Aorta (tissue), 5 donors: Measurements from ENCODE around the gene COQ2. TPM values are rescaled to one million over a fixed set of nuclear protein-coding genes. Genes with fewer than 3 reads are reported as not detected.
A peak's percentile ranks its signal among the peaks of the same experiment; 100 is the strongest.

Experiments used
- ATAC-seq: fragments of 200-7000 bp; cut with Tn5 transposase; one replicate; pipeline ENCODE4 v1.9.1; 2022; ENCODE audit warnings: moderate library complexity; ENCODE audit not compliant: low FRiP score
- DNase-seq, 2 donors: peaks; one replicate each; pipeline ENCODE4 v3.0.0-alpha.2; 2020
- H3K27ac ChIP-seq, 2 donors: one replicate each; pipeline ENCODE4 v1.5.1; 2013; ENCODE audit warnings: low read length in 2 of 2, mild to moderate bottlenecking in 2 of 2, moderate library complexity in 2 of 2, control low read depth in 1 of 2, inconsistent platforms in 1 of 2, low read depth in 1 of 2
- H3K27me3 ChIP-seq, 2 donors: one replicate each; pipeline ENCODE4 v1.6.1; 2013; ENCODE audit warnings: control low read depth in 1 of 2, low read length in 1 of 2, mild to moderate bottlenecking in 1 of 2, moderate library complexity in 1 of 2; ENCODE audit not compliant: insufficient read depth in 2 of 2, control insufficient read depth in 1 of 2
- H3K36me3 ChIP-seq, 2 donors: one replicate each; pipeline ENCODE4 v1.6.1; 2013; ENCODE audit warnings: control low read depth in 1 of 2, low read length in 1 of 2, mild to moderate bottlenecking in 1 of 2; ENCODE audit not compliant: insufficient read depth in 2 of 2, control insufficient read depth in 1 of 2
- H3K4me1 ChIP-seq, 2 donors: one replicate each; pipeline ENCODE4 v1.6.1; 2013; ENCODE audit warnings: low read length in 2 of 2, control low read depth in 1 of 2, mild to moderate bottlenecking in 1 of 2, moderate library complexity in 1 of 2; ENCODE audit not compliant: insufficient read depth in 2 of 2, control insufficient read depth in 1 of 2
- H3K4me3 ChIP-seq, 2 donors: one replicate each; pipeline ENCODE4 v1.5.1; 2013; ENCODE audit warnings: low read length in 2 of 2, control low read depth in 1 of 2, mild to moderate bottlenecking in 1 of 2
- H3K9me3 ChIP-seq: one replicate; pipeline ENCODE4 v1.6.1; 2013; ENCODE audit warnings: mild to moderate bottlenecking, low read length; ENCODE audit not compliant: control insufficient read depth
- WGBS, 2 donors: extraction: QIAGEN DNeasy Blood & Tissue Kit; methylation state at CpG; one replicate each; pipeline ENCODE4 v1.1.7; 2013; 5-methylcytosine and 5-hydroxymethylcytosine counted together
- intact Hi-C, 2 donors: fragments of 100-400 bp; cut with DNase I; formaldehyde crosslinking; loops; one replicate each; pipeline versions ENCODE4 v1.14.2 to v1.15.0; 2022
- polyA plus RNA-seq, 2 donors: library from polyadenylated mRNA; stranded (reverse); fragments of 200-250 nt; gene quantifications; one replicate each; pipeline ENCODE4 v1.2.3, GENCODE V29; 2013
- total RNA-seq, 2 donors: library from RNA; stranded (reverse); fragmentation: NEBNext Ultra II Directional; extraction: Animal tissue kit (Norgen Biotek cat#: 25700); gene quantifications; one replicate each; pipeline ENCODE4 v1.2.1, GENCODE V29; 2021
- donor health status: healthy with polysubstance abuse.
- donor health status: Bipolar disorder and iron deficiency.
- donor health status: DM: no; HTN: no; CAD: no.
- donor health status: DM: no; HTN: no; CAD: no.
- donor health status: DM: yes; HTN: yes; CAD: no.

COQ2 gene
- total and polyA plus RNA-seq, 4 donors, result 1.8 to 7.6 (median 5.1) TPM

GRCh38 chr4:83219344-83220331 lies 65.0 kb downstream of the COQ2 start:
- intact Hi-C loops, result no loop called here
- DNase-seq, result no peak
- Histone ChIP-seq H3K9me3 (peaks cover 3% of the 10 kb centered on the region), H3K27me3 (no peaks in the 10 kb centered on the region), H3K27ac (no peak overlapping the region), H3K4me1 (no peaks in the 10 kb centered on the region), H3K36me3 (no peaks in the 10 kb centered on the region), H3K4me3 (no peak overlapping the region)
- peak; percentile 44 for ATAC-seq
- WGBS, 2 donors, result 66 to 71% methylated on average over 16 of the region's 16 CpGs

DNA sequence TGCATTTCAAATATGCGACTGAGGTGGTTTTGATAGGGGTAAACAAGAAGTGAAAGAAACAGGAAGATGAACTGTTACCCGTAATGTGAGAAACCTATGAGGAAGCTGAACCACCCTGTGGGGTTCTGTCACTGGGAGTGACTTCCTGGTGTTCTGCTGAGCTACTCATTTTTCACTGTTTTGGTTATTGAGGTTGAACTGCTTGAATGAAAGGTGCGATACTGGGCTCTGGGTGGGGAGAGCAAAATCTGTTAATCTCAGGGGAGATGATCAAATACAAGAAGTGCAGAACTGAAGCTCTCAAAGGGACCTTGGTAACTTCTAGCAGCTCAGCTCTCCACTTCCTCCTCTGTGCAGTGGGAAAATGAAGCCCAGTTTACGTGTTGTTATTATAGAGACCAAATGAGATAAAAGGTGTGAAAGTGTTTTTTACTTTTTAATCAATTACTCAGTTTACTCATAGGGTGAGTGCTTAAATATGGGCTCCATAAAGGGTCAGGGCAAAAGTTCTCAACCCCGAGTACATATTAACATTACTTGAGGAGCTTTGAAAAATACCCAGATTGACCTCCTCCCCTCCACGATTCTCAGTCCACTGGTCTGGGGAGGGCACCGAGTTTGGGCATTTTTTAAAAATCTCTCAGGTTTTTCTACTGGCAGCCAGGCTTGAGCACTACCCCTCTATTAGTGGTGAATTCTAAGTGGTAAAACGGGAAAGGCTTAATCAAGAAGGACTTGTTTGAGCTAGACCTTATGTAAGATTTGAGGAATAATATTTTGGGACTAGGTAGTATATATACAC lies 66.7 kb downstream of the COQ2 start:
- DNase-seq (no peak), ATAC-seq (peak; percentile 40)
- Histone ChIP-seq H3K4me3 (no peak overlapping the region), H3K4me1 (no peaks in the 10 kb centered on the region), H3K36me3 (no peaks in the 10 kb centered on the region), H3K27me3 (no peaks in the 10 kb centered on the region), H3K27ac (no peak overlapping the region), H3K9me3 (peaks cover 3% of the 10 kb centered on the region)
- intact Hi-C loops, result no loop called here
- 67 to 71% methylated on average over 8 of the region's 8 CpGs for WGBS, 2 donors

DNA sequence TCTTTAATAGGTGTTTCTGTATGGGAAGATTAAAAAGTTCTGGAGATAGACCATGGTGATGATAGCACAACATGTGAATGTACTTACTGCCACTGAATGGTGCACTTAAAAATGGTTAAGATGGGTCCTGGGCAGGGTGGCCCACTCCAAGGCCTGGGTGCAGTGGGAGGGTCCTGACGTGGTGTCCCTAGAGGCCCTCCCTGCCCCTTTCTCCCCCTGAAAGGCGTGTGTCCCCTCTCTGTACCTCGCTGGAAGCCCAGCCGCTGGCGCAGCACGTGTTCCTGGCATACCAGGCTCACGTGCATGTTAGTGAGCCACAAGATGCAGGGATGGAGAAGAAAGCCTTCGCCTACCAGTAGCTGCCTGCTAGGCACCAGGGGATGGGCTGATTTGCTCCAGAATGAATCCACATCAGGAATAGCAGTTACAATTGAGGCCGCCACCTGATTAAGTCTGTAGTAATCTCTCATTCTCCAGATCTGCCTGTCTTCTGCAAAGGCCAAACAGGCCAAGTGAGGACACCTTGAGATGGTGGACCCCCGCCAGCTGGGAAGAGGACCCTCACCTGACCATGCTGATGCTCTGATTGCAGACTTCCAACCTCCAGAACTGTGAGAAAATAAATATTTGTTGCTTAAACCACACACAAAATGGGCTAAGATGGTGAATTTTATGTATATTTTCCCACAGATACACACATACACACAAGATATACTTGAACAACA lies 67.5 kb downstream of the COQ2 start:
- DNase-seq (no peak), ATAC-seq (no peak)
- intact Hi-C loops, result no loop called here
- H3K27ac ChIP-seq, result no peak overlapping the region
- H3K27me3 ChIP-seq, result no peaks in the 10 kb centered on the region
- H3K4me3 ChIP-seq, result no peak overlapping the region
- H3K36me3 ChIP-seq, result no peaks in the 10 kb centered on the region
- H3K9me3 ChIP-seq, result peaks cover 3% of the 10 kb centered on the region
- WGBS, 2 donors, result 77 to 88% methylated on average over 10 of the region's 10 CpGs
- no peaks in the 10 kb centered on the region for H3K4me1 ChIP-seq

DNA sequence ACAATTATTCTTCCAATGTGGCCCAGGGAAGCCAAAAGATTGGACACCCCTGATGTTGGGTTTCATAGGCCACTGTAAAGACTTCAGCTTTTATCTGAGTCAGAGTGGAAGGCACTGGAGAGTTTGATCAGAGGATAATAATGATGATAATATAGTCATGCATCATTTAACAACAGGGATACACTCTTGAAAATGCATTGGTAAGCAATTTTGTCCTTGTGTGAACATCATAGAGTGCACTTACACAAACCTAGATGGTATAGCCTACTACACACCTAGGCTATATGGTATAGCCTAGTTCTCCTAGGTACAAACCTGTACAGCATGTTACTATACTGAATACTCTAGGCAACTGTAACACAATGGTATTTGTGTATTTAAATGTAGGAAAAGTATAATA lies 70.5 kb downstream of the COQ2 start:
- ATAC-seq (no peak), DNase-seq (no peak)
- intact Hi-C loops, result no loop called here

More for the DNA sequence above, 70.5 kb downstream of the COQ2 start:
- H3K27me3 ChIP-seq, result no peaks in the 10 kb centered on the region
- H3K4me3 ChIP-seq, result no peak overlapping the region
- no peaks in the 10 kb centered on the region for H3K4me1 ChIP-seq
- no peaks in the 10 kb centered on the region for H3K36me3 ChIP-seq
- H3K27ac ChIP-seq, result no peak overlapping the region
- H3K9me3 ChIP-seq, result peaks cover 4% of the 10 kb centered on the region

Other genes starting within 250 kb of the COQ2 start
- 10 to 100 TPM; 35.3 to 35.7 TPM for gene COPS4, start 249.6 kb downstream of the COQ2 start, total RNA-seq
- gene COPS4, start 249.6 kb downstream of the COQ2 start, polyA plus RNA-seq, result 10 to 100 TPM; 31.7 to 35.2 TPM
- 1 to 10 TPM; 3.5 to 4.2 TPM for gene PLAC8, start 170.1 kb downstream of the COQ2 start, total RNA-seq
- 10 to 100 TPM in 1 of 2 donors, 1 to 10 TPM in 1; 3.2 to 48.1 TPM for gene PLAC8, start 170.1 kb downstream of the COQ2 start, polyA plus RNA-seq
- 1 to 10 TPM; 3.7 to 5.0 TPM for gene HPSE, start 50.0 kb upstream of the COQ2 start, total RNA-seq
- 1 to 10 TPM in 1 of 2 donors, under 1 TPM in 1; 0.82 to 3.1 TPM for gene HPSE, start 50.0 kb upstream of the COQ2 start, polyA plus RNA-seq
- gene HELQ, start 171.0 kb upstream of the COQ2 start, total RNA-seq, result 10 to 100 TPM; 11.6 to 17.0 TPM
- gene HELQ, start 171.0 kb upstream of the COQ2 start, polyA plus RNA-seq, result 1 to 10 TPM; 6.1 to 7.4 TPM
- 10 to 100 TPM; 38.2 to 41.5 TPM for gene MRPS18C, start 171.3 kb upstream of the COQ2 start, total RNA-seq
- gene MRPS18C, start 171.3 kb upstream of the COQ2 start, polyA plus RNA-seq, result 10 to 100 TPM; 21.5 to 41.8 TPM
- 10 to 100 TPM; 12.0 to 21.0 TPM for gene ABRAXAS1, start 200.3 kb upstream of the COQ2 start, total RNA-seq
- gene ABRAXAS1, start 200.3 kb upstream of the COQ2 start, polyA plus RNA-seq, result 10 to 100 TPM; 10.6 to 13.3 TPM